GM12892 (cell line): Measurements from ENCODE around the gene STIM2.

Source experiments
- POLR2A ChIP-seq: IDR thresholded peaks from 2 replicates; pipeline ENCODE4 v1.6.1; 2011; ENCODE audit warnings: low read depth, low read length, control low read depth
- POLR2AphosphoS5 ChIP-seq: IDR thresholded peaks from 2 replicates; pipeline ENCODE4 v1.6.1; 2011; ENCODE audit warnings: low read depth, low read length, control low read depth
- TAF1 ChIP-seq: IDR thresholded peaks from 2 replicates; pipeline ENCODE4 v1.6.1; 2011; ENCODE audit warnings: low read depth, mild to moderate bottlenecking, control low read depth, low read length, borderline replicate concordance

DNA sequence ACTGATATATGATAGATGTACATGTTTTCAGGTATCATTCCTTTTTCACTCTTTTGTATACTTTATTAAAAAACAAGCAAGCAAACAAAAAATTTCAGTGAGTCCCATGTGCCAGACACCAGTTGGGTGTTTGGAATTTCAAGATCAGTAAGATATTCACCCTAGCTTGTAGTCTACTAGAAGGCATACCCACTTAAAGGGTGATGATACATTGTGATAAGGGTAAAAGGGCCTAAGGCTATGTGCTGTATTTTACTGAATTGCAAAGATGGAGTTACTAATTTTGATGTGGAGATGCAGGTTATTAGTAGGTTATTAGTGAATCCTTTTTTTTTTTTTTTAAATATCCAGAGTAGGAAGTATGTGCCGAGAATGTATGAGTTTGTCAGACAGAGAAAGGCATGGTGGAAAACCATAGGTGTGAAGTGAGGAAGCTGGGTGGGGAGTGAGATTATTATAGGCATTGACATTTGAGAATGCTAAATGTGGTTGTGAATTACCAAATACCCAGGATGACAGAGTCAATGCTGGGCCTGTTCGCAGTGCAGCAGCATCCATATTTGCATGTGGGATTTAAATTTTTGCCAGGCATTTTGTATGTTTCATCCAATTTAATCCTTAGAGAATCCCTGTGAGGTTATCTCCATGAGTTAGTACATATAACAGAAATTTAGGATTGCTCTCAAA is 10.1 kb downstream of the STIM2 start:
- TF ChIP-seq POLR2A: no peak
- no peak for TF ChIP-seq TAF1
- TF ChIP-seq POLR2AphosphoS5: no peak
